ENCODE measurements around the gene LDHD. TPM values are rescaled to one million over a fixed set of nuclear protein-coding genes. Genes with fewer than 3 reads are reported as not detected.

The LDHD gene
- total and polyA plus RNA-seq, 10 of the 15 experiments (the other 5 are each of a cell fraction or from before 2014, with no cell fraction given) = 0.10 to 0.12 TPM; not detected in 8

GRCh38 chr16:75148311-75149195 is 32.0 kb upstream of the LDHD start, which contains the start of gene ZFP1 (continued):
- no peak for TF ChIP-seq E2F8 (IDR thresholded peaks at IDR 0.05; ENCODE audit: low read depth, partially characterized antibody)
- TF ChIP-seq NBN (IDR thresholded peaks at IDR 0.05) = peak; percentile 78; the same call in 1 of the 2 replicates
- TF ChIP-seq ZBTB11 (CRISPR knock-in tag; IDR thresholded peaks at IDR 0.05) = no peak
- TF ChIP-seq POLR2A (IDR thresholded peaks at IDR 0.05; ENCODE audit: low read depth, low read length) = peak; percentile 83
- no peak for TF ChIP-seq RAD51 (IDR thresholded peaks at IDR 0.05)
- TF ChIP-seq CHD1 (IDR thresholded peaks at IDR 0.05; ENCODE audit: low read depth, low read length) = no peak
- no peak for TF ChIP-seq CUX1 (IDR thresholded peaks at IDR 0.05; ENCODE audit: insufficient replicate concordance, low read depth, low read length)
- TF ChIP-seq CEBPB (IDR thresholded peaks at IDR 0.05; ENCODE audit: borderline replicate concordance in 1 of 2, low read depth in 2 of 2, low read length in 2 of 2) = no peak
- no peak for TF ChIP-seq USF1 (IDR thresholded peaks at IDR 0.05; ENCODE audit: borderline replicate concordance, extremely low read length, insufficient read depth, low read depth, low read length)
- TF ChIP-seq NR2F1 (conservative IDR thresholded peaks at IDR 0.05) = peak; percentile 88
- TF ChIP-seq TBL1XR1 (IDR thresholded peaks at IDR 0.05; ENCODE audit: low read depth, low read length) = no peak
- TF ChIP-seq RBBP5 (conservative IDR thresholded peaks at IDR 0.05) = no peak
- TF ChIP-seq BMI1 (IDR thresholded peaks at IDR 0.05; ENCODE audit: borderline replicate concordance) = no peak
- no peak for TF ChIP-seq MLLT1 (IDR thresholded peaks at IDR 0.05)
- TF ChIP-seq JUND (IDR thresholded peaks at IDR 0.05; ENCODE audit: low read depth, low read length) = 0 out of 2 replicates have a peak, but pooled peaks have one; percentile 22
